Left lung (tissue), 10 donors: Measurements from ENCODE around the gene ZNF526. TPM values are rescaled to one million over a fixed set of nuclear protein-coding genes. Genes with fewer than 3 reads are reported as not detected.
A peak's percentile ranks its signal among the peaks of the same experiment; 100 is the strongest.
"Not testable (repeated sequence)": the region's sequence is repeated elsewhere in the genome, so short reads cannot be mapped to it uniquely, and the experiment has no call there.

Experiments
- ATAC-seq: fragments of 200-7000 bp; cut with Tn5 transposase; one replicate; pipeline ENCODE4 v1.9.1; 2020; ENCODE audit warnings: moderate library complexity
- DNase-seq, 4 donors: peaks; one replicate each; pipeline ENCODE4 v3.0.0-alpha.2; 2013 to 2020
- H3K27ac ChIP-seq, 2 donors: fragments of 200-600 bp; sonication (generic) in 1 of 2; one replicate each; pipeline versions ENCODE4 v1.5.0 to v1.8.0; 2020 to 2021
- H3K27me3 ChIP-seq, 2 donors: fragments of 200-600 bp; sonication (generic) in 1 of 2; one replicate each; pipeline versions ENCODE4 v1.5.0 to v1.8.0; 2020 to 2021
- H3K36me3 ChIP-seq, 2 donors: fragments of 200-600 bp; sonication (generic) in 1 of 2; one replicate each; pipeline versions ENCODE4 v1.5.0 to v1.8.0; 2020 to 2021
- H3K4me1 ChIP-seq, 2 donors: fragments of 200-600 bp; one replicate each; pipeline ENCODE4 v1.8.0; 2021
- H3K4me3 ChIP-seq, 2 donors: fragments of 200-600 bp; sonication (generic) in 1 of 2; one replicate each; pipeline versions ENCODE4 v1.5.0 to v1.8.0; 2020 to 2021; ENCODE audit warnings: mild to moderate bottlenecking in 1 of 2
- H3K9me3 ChIP-seq, 2 donors: fragments of 200-600 bp; sonication (generic) in 1 of 2; one replicate each; pipeline versions ENCODE4 v1.5.0 to v1.8.0; 2020 to 2021
- CTCF ChIP-seq, 2 donors: fragments of 200-600 bp; sonication (generic) in 1 of 2; IDR thresholded peaks; one replicate each; pipeline versions ENCODE4 v1.5.0 to v1.8.0; 2021; ENCODE audit warnings: antibody characterized with exemption in 2 of 2
- intact Hi-C, 2 donors: fragments of 100-400 bp; cut with DNase I; formaldehyde crosslinking; loops; one replicate each; pipeline versions ENCODE4 v1.11.2 to v1.14.2; 2022
- polyA plus RNA-seq, 6 donors: library from polyadenylated mRNA; unstranded; fragments of 120-200 nt; gene quantifications; one replicate each; pipeline ENCODE4 v1.2.1, GENCODE V29; 2013; ENCODE audit not compliant: insufficient read length in 6 of 6
- total RNA-seq, 2 donors: library from RNA; stranded (reverse); fragmentation: NEBNext Ultra II Directional; extraction: Animal tissue kit (Norgen Biotek cat#: 25700); gene quantifications; one replicate each; pipeline ENCODE4 v1.2.1, GENCODE V29; 2021
- donor health status: DM: no; HTN: yes; CAD: no.
- donor health status: DM: no; HTN: no; CAD: no.

ZNF526 gene
- total and polyA plus RNA-seq, 8 donors = 8.1 to 12.7 (median 9.1) TPM

GRCh38 chr19:42261763-42262162 is 41.7 kb downstream of the ZNF526 start:
- no peak overlapping the region for H3K27ac ChIP-seq
- intact Hi-C loops = no loop called here
- no peak for TF ChIP-seq CTCF (IDR thresholded peaks at IDR 0.05)
- ATAC-seq (no peak), DNase-seq (no peak)
- H3K27me3 ChIP-seq = peaks cover 0 to 5% of the 10 kb centered on the region in 2 donors
- no peak overlapping the region for H3K4me3 ChIP-seq
- no peaks in the 10 kb centered on the region for H3K36me3 ChIP-seq
- H3K4me1 ChIP-seq = peaks cover 0 to under 1% of the 10 kb centered on the region in 2 donors
- H3K9me3 ChIP-seq = no peaks in the 10 kb centered on the region

GRCh38 chr19:42266105-42266504 is 46.0 kb downstream of the ZNF526 start:
- ATAC-seq, H3K27me3 ChIP-seq, DNase-seq, H3K36me3 ChIP-seq, H3K27ac ChIP-seq, intact Hi-C loops, H3K9me3 ChIP-seq, H3K4me3 ChIP-seq: not testable (repeated sequence)
- peaks cover 6 to 23% of the 10 kb centered on the region in 2 donors for H3K4me1 ChIP-seq

GRCh38 chr19:42266928-42267603 is 47.0 kb downstream of the ZNF526 start:
- intact Hi-C loops, H3K27me3 ChIP-seq, DNase-seq, ATAC-seq, H3K9me3 ChIP-seq, H3K36me3 ChIP-seq, H3K4me3 ChIP-seq: not testable (repeated sequence)
- Histone ChIP-seq H3K27ac (peak overlapping the region in 1 of 2 donors; percentile 96), H3K4me1 (peaks cover 7 to 33% of the 10 kb centered on the region in 2 donors)

GRCh38 chr19:42267644-42268141 is 47.6 kb downstream of the ZNF526 start:
- Histone ChIP-seq H3K4me1 (peaks cover 7 to 35% of the 10 kb centered on the region in 2 donors), H3K4me3 (peak overlapping the region; percentile 35 to 60), H3K27ac (peak overlapping the region; percentile 94 to 96), H3K9me3 (no peaks in the 10 kb centered on the region), H3K27me3 (no peaks in the 10 kb centered on the region), H3K36me3 (peaks cover 0 to 11% of the 10 kb centered on the region in 2 donors)
- ATAC-seq (no peak), DNase-seq (peak in 1 of 4 donors; percentile 32)
- TF ChIP-seq CTCF (IDR thresholded peaks at IDR 0.05) = no peak
- intact Hi-C loops = no loop called here

- DNase-seq (peak; percentile 96 to 100 (median 100)), ATAC-seq (peak; percentile 82)
- no peaks in the 10 kb centered on the region for H3K9me3 ChIP-seq
- no peaks in the 10 kb centered on the region for H3K27me3 ChIP-seq
- intact Hi-C loops = no loop called here
- H3K4me1 ChIP-seq = peaks cover 7 to 35% of the 10 kb centered on the region in 2 donors
- peaks cover 0 to 16% of the 10 kb centered on the region in 2 donors for H3K36me3 ChIP-seq
- TF ChIP-seq CTCF (IDR thresholded peaks at IDR 0.05) = no peak
- H3K27ac ChIP-seq = peak overlapping the region; percentile 94 to 96
- peak overlapping the region; percentile 46 to 60 for H3K4me3 ChIP-seq
These were observed 48.1 kb downstream of the ZNF526 start for GRCh38 chr19:42268142-42268703.

GRCh38 chr19:42268704-42269477 is 48.8 kb downstream of the ZNF526 start, which contains the start of gene CIC:
Gene CIC, plus strand, starts transcription at chr19:42269252. Its CDS starts 2,532 bp downstream, at chr19:42271784.
- H3K9me3 ChIP-seq = no peaks in the 10 kb centered on the region
- peak within 1 kb of the TSS; percentile 46 to 60 for H3K4me3 ChIP-seq
- DNase-seq (peak; percentile 97 to 100 (median 100)), ATAC-seq (peak; percentile 86)
- no peak for TF ChIP-seq CTCF (IDR thresholded peaks at IDR 0.05)
- H3K27ac ChIP-seq = peak within 1 kb of the TSS; percentile 94 to 96
- H3K4me1 ChIP-seq = peaks cover 7 to 35% of the 10 kb centered on the region in 2 donors
- peaks cover 0 to 23% of the 10 kb centered on the region in 2 donors for H3K36me3 ChIP-seq
- no peaks in the 10 kb centered on the region for H3K27me3 ChIP-seq
- intact Hi-C loops = no loop called here
